ENCODE results near the gene ZNF236. TPM values are rescaled to one million over a fixed set of nuclear protein-coding genes. Genes with fewer than 3 reads are reported as not detected.
A peak's percentile ranks its signal among the peaks of the same experiment; 100 is the strongest.

ZNF236 gene
- total RNA-seq, 1 donor from 2014 or later = 18.4 TPM

DNA sequence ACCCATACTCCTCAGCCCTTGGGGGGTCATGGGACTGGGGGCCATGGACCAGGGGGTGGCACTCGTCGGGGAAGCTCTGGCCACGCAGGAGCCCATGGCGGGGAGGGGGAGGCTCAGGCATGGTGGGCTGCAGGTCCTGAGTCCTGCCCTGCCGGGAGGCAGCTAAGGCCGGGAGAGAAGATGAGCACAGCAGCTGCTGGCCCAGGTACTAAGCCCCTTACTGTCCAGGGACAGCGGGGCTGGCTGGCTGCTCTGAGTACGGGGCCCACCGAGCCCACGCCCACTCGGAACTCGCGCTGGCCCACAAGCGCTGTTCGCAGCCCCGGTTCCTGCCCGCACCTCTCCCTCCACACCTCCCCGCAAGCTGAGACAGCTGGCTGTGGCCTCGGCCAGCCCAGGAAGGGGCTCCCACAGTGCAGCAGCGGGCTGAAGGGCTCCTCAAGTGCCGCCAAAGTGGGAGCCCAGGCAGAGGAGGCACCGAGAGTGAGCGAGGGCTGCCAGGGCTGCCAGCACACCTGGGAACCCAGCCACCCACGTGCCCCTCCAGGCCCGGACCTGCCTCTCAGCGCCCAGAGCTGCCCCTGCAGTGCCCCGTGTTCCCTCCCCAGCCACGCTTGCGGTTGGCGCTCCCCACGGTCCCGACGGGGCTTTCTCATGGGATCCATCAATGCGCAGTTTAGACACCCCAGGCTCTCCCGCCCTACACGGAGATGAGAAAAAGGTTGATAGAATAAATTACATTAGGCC lies 33.6 kb upstream of the ZNF236 start:
- H3K27me3 Mint-ChIP-seq (ENCODE audit: low read depth) = no peaks in the 10 kb centered on the region
- H3K4me1 Mint-ChIP-seq = peaks cover 4% of the 10 kb centered on the region
- no peak for DNase-seq (ENCODE audit: low read depth, low spot score)
- no peak overlapping the region for H3K27ac Mint-ChIP-seq (ENCODE audit: unreplicated experiment)
- peaks cover 9% of the 10 kb centered on the region for H3K9me3 Mint-ChIP-seq
- H3K4me3 Mint-ChIP-seq = no peak overlapping the region
- peaks cover 14% of the 10 kb centered on the region for H3K36me3 Mint-ChIP-seq (ENCODE audit: low read depth)
- TF ChIP-seq, protein P1, sequence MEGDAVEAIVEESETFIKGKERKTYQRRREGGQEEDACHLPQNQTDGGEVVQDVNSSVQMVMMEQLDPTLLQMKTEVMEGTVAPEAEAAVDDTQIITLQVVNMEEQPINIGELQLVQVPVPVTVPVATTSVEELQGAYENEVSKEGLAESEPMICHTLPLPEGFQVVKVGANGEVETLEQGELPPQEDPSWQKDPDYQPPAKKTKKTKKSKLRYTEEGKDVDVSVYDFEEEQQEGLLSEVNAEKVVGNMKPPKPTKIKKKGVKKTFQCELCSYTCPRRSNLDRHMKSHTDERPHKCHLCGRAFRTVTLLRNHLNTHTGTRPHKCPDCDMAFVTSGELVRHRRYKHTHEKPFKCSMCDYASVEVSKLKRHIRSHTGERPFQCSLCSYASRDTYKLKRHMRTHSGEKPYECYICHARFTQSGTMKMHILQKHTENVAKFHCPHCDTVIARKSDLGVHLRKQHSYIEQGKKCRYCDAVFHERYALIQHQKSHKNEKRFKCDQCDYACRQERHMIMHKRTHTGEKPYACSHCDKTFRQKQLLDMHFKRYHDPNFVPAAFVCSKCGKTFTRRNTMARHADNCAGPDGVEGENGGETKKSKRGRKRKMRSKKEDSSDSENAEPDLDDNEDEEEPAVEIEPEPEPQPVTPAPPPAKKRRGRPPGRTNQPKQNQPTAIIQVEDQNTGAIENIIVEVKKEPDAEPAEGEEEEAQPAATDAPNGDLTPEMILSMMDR (conservative IDR thresholded peaks at IDR 0.05) = no peak

DNA sequence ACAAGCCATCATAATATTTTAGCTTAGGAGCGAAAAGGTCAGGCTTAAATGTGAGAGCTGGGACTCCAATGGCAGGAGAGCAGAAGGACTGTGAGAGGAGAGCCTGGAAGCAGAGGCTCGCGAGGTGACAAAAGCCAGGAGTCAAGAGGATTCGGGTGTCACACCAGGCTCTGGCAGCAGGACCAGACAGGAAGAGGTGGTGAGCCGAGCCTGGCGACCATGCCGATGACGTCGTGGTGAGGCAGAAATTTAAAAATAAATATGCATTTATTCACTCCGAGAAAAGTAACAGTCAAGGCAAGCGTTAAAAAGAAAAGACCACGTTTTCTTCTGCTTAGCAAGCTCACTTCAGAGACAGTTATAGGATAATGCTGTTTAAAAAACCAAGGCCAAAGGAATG lies 31.3 kb upstream of the ZNF236 start:
- Mint-ChIP-seq H3K4me3 (no peak overlapping the region), H3K4me1 (no peaks in the 10 kb centered on the region), H3K9me3 (peaks cover 14% of the 10 kb centered on the region), H3K27ac (ENCODE audit: unreplicated experiment) (peak overlapping the region; percentile 73), H3K36me3 (ENCODE audit: low read depth) (peaks cover 16% of the 10 kb centered on the region), H3K27me3 (ENCODE audit: low read depth) (no peaks in the 10 kb centered on the region)
- DNase-seq (ENCODE audit: low read depth, low spot score) = no peak
- TF ChIP-seq, protein P1 (conservative IDR thresholded peaks at IDR 0.05) = no peak

DNA sequence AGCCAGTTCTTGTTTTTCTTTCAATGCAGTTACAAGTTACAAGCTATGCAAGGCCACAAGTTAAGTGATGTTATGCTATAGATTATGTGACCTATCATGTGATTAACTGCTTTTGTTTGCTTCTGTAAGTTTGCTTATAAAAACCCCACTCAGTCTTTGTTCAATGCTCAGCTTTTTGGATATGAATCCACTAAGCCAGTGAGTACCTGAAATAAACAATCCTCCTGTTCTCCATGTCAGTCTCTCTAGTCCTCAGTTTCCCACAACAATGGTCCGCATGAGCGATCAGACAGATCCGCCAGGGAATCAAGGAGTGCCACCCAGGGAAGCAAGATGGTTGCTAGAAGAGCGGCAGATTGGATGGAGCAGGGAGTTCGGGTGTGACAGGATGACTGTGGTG lies 30.7 kb upstream of the ZNF236 start:
- H3K27ac Mint-ChIP-seq (ENCODE audit: unreplicated experiment) = no peak overlapping the region

DNA sequence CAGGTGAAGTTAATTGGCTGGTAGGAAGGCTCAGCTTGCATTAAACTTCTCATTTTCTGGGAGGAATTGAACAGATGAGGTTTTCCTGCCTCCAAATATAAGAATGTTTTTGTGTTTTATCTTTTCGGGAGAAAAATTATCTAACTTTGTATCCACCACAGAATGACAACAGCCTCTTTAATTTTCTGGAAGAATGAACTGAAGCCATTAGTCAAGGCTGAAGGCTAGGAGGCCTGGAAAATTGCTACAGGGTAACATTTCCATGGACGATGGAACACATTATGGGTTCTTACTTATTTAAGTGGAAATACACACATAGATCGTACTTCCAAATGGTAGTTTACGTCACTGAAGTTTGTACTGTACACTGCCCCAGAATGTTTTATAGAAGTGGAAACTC lies 28.0 kb upstream of the ZNF236 start:
- Mint-ChIP-seq H3K27ac (ENCODE audit: unreplicated experiment) (no peak overlapping the region), H3K27me3 (ENCODE audit: low read depth) (no peaks in the 10 kb centered on the region), H3K36me3 (ENCODE audit: low read depth) (peaks cover 12% of the 10 kb centered on the region), H3K9me3 (peaks cover 13% of the 10 kb centered on the region), H3K4me1 (no peaks in the 10 kb centered on the region), H3K4me3 (no peak overlapping the region)
- TF ChIP-seq, protein P1 (conservative IDR thresholded peaks at IDR 0.05) = no peak
- no peak for DNase-seq (ENCODE audit: low read depth, low spot score)

More for the DNA sequence above, 30.7 kb upstream of the ZNF236 start:
- H3K9me3 Mint-ChIP-seq = peaks cover 16% of the 10 kb centered on the region
- H3K4me1 Mint-ChIP-seq = no peaks in the 10 kb centered on the region
- TF ChIP-seq, protein P1 (conservative IDR thresholded peaks at IDR 0.05) = no peak
- no peak for DNase-seq (ENCODE audit: low read depth, low spot score)
- peaks cover 19% of the 10 kb centered on the region for H3K36me3 Mint-ChIP-seq (ENCODE audit: low read depth)
- no peaks in the 10 kb centered on the region for H3K27me3 Mint-ChIP-seq (ENCODE audit: low read depth)
- H3K4me3 Mint-ChIP-seq = no peak overlapping the region

DNA sequence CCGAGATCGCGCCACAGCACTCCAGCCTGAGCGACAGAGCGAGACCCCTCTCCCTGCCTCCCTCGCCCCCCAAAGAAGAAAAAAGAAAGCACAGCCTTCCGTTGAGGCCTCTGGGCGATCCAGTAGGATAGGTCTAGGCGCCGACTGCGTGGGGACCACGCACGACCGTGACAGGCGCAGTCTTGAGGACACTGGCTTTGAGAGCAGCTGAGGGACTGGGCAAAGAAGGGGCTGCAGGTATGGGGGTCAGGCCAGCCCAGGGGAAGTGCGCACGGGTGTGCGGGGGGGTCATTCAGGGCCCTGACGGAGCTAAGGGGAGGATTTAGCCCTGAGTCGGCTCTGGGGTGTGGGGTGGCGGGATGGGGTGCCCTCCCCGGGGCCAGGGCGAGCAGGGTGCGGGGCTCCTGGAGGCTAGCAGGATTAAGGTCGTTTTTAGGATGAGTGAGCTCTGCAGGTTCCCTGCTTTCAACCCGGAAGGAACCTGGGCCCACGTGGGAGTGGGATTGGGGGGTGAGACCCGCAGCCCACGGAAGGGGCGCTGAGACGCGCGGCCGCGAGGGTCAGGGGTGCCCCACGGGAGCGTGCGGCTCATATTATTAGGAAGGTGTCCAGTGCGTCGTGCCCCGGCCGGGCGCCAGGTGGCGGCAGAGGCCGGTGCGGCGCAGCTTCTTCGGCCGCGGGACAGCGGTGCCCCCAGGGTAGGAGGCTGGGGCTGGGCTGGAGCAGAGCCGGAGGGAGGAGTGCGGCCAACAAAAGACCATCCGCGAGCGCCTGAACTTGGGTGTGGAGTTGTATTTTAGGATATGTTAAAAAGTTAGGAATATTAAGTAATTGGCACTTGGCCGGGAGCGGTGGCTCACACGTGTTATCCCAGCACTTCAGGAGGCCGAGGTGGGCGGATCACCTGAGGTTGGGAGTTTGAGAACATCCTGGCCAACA lies 20.5 kb upstream of the ZNF236 start:
- peak; percentile 57 for DNase-seq (ENCODE audit: low read depth, low spot score)
- no peaks in the 10 kb centered on the region for H3K27me3 Mint-ChIP-seq (ENCODE audit: low read depth)
- peak overlapping the region; percentile 61 for H3K4me3 Mint-ChIP-seq
- peaks cover 2% of the 10 kb centered on the region for H3K9me3 Mint-ChIP-seq
- no peak overlapping the region for H3K27ac Mint-ChIP-seq (ENCODE audit: unreplicated experiment)
- H3K36me3 Mint-ChIP-seq (ENCODE audit: low read depth) = no peaks in the 10 kb centered on the region
- H3K4me1 Mint-ChIP-seq = peaks cover 11% of the 10 kb centered on the region
- TF ChIP-seq, protein P1 (conservative IDR thresholded peaks at IDR 0.05) = peak; percentile 86
